Ovary (tissue), 3 donors: Measurements from ENCODE around the gene SHB.

Experiments used
- EP300 ChIP-seq: sonication (generic); formaldehyde crosslinking; IDR thresholded peaks from one replicate; pipeline ENCODE4 v1.6.1; 2017; ENCODE audit warnings: antibody characterized with exemption
- TF ChIP-seq, protein P1 (sequence below), 3 donors: fragments of 450-650 bp in 2 of 3; fragments of 200-600 bp in 1 of 3; IDR thresholded peaks; one replicate each; pipeline versions ENCODE4 v1.5.1 to v1.8.0; 2016 to 2022; ENCODE audit warnings: antibody characterized with exemption in 3 of 3, mild to moderate bottlenecking in 1 of 3
- donor health status: DM: no; HTN: no; CAD: no.

GRCh38 chr9:37902796-37903646 lies 166.0 kb downstream of the SHB start:
- TF ChIP-seq, protein P1, sequence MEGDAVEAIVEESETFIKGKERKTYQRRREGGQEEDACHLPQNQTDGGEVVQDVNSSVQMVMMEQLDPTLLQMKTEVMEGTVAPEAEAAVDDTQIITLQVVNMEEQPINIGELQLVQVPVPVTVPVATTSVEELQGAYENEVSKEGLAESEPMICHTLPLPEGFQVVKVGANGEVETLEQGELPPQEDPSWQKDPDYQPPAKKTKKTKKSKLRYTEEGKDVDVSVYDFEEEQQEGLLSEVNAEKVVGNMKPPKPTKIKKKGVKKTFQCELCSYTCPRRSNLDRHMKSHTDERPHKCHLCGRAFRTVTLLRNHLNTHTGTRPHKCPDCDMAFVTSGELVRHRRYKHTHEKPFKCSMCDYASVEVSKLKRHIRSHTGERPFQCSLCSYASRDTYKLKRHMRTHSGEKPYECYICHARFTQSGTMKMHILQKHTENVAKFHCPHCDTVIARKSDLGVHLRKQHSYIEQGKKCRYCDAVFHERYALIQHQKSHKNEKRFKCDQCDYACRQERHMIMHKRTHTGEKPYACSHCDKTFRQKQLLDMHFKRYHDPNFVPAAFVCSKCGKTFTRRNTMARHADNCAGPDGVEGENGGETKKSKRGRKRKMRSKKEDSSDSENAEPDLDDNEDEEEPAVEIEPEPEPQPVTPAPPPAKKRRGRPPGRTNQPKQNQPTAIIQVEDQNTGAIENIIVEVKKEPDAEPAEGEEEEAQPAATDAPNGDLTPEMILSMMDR (IDR thresholded peaks at IDR 0.05): no peak
- TF ChIP-seq EP300: no peak
